ENCODE data around the gene SIRPG.

- TF ChIP-seq, protein P1, sequence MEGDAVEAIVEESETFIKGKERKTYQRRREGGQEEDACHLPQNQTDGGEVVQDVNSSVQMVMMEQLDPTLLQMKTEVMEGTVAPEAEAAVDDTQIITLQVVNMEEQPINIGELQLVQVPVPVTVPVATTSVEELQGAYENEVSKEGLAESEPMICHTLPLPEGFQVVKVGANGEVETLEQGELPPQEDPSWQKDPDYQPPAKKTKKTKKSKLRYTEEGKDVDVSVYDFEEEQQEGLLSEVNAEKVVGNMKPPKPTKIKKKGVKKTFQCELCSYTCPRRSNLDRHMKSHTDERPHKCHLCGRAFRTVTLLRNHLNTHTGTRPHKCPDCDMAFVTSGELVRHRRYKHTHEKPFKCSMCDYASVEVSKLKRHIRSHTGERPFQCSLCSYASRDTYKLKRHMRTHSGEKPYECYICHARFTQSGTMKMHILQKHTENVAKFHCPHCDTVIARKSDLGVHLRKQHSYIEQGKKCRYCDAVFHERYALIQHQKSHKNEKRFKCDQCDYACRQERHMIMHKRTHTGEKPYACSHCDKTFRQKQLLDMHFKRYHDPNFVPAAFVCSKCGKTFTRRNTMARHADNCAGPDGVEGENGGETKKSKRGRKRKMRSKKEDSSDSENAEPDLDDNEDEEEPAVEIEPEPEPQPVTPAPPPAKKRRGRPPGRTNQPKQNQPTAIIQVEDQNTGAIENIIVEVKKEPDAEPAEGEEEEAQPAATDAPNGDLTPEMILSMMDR (IDR thresholded peaks at IDR 0.05): no peak
- no peak for TF ChIP-seq POLR2A (IDR thresholded peaks at IDR 0.05)
- TF ChIP-seq POLR2AphosphoS5 (IDR thresholded peaks at IDR 0.05): no peak
These were observed 33.9 kb downstream of the SIRPG start for GRCh38 chr20:1623501-1624205.

Data from prostate gland (tissue), 2 donors.